Ascending aorta (tissue), 2 donors: Measurements from ENCODE around the gene NTMT1. TPM values are rescaled to one million over a fixed set of nuclear protein-coding genes. Genes with fewer than 3 reads are reported as not detected.

Experiments
- DNase-seq, 2 donors: peaks; one replicate each; pipeline ENCODE4 v3.0.0-alpha.2; 2019; ENCODE audit warnings: low spot score in 2 of 2
- H3K27ac ChIP-seq, 2 donors: fragments of 200-600 bp; sonication (generic); one replicate each; pipeline ENCODE4 v1.5.1; 2016 to 2017; ENCODE audit warnings: mild to moderate bottlenecking in 1 of 2
- H3K27me3 ChIP-seq: fragments of 200-600 bp; sonication (generic); one replicate; pipeline ENCODE4 v1.5.1; 2017
- H3K36me3 ChIP-seq, 2 donors: fragments of 200-600 bp; sonication (generic); one replicate each; pipeline ENCODE4 v1.5.1; 2016
- H3K4me1 ChIP-seq, 2 donors: fragments of 200-600 bp; sonication (generic); one replicate each; pipeline ENCODE4 v1.5.1; 2016 to 2017; ENCODE audit warnings: mild to moderate bottlenecking in 1 of 2
- H3K4me3 ChIP-seq, 2 donors: fragments of 200-600 bp; sonication (generic); one replicate each; pipeline ENCODE4 v1.5.1; 2016 to 2017; ENCODE audit warnings: mild to moderate bottlenecking in 1 of 2
- H3K9me3 ChIP-seq, 2 donors: fragments of 200-600 bp; sonication (generic); one replicate each; pipeline ENCODE4 v1.5.1; 2016
- CTCF ChIP-seq, 3 experiments: fragments of 200-600 bp in 2 of 3; fragments of 450-650 bp in 1 of 3; sonication (generic) in 2 of 3; IDR thresholded peaks; one replicate each; pipeline ENCODE4 v1.5.1; 2016 to 2019; ENCODE audit warnings: antibody characterized with exemption in 3 of 3, mild to moderate bottlenecking in 1 of 3, moderate library complexity in 1 of 3
- intact Hi-C: fragments of 100-400 bp; cut with DNase I; formaldehyde crosslinking; loops from one replicate; pipeline ENCODE4 v1.15.1; 2023
- total RNA-seq: library from RNA; depleted of rRNA; stranded (reverse); fragments of >200 nt; gene quantifications from one replicate; pipeline ENCODE4 v1.1.0, GENCODE V29; 2016

NTMT1 gene
- total RNA-seq, 1 donor from 2014 or later = 6.9 TPM

DNA sequence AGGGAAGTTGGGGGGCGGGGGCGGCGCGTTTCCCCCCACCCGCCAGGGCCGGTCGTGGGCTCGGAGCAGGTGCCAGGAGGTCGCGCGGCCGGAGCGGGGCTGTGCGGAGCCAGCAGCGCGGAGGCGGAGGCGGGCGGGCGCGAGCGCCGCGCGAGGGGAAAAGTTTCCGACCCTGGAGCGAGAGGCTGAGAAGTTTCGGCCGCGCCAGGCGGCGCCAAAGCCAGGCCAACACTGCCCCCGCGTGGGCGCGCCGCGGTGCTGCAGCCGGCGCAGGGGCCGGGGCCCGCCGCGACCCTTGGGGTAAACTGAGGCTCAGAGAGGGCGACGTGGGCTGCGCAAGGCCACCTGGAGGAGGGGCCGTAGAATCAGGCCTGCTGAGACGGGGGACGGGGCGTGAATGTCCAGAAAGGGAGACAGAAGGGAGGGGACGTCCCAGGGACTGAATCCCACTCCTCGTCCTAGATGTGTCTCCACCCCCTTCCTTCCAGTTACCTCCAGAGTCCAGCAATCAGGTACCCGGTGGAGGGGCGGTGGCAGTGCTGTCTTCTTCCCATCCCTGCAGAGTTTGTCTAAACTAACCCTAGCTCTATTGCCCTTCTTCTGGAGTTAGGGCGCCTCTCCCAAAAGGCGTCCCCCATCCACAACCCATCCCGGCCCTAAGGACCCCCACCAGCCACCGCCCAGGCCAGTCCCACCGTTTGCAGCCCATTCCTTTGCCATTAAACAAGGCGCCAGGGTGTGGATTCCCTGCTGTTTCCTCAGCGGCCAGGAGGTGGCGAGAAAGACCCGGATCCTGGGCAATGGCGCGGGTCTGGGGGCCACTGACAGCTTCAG, 15.3 kb upstream of the NTMT1 start:
- peak overlapping the region; percentile 63 to 84 for H3K4me3 ChIP-seq
- H3K36me3 ChIP-seq = no peaks in the 10 kb centered on the region
- intact Hi-C loops = loop anchor here (1.0 to 5.0 kb wide), 5 partner anchors 278 to 480 kb away; no protein-coding TSS in a partner anchor
- DNase-seq = peak in 1 of 2 donors; percentile 90
- peak; percentile 74 to 100 (median 81) for TF ChIP-seq CTCF (IDR thresholded peaks at IDR 0.05)
- no peaks in the 10 kb centered on the region for H3K9me3 ChIP-seq
- H3K27ac ChIP-seq = peak overlapping the region; percentile 91 to 92
- H3K27me3 ChIP-seq = no peaks in the 10 kb centered on the region
- peaks cover 5 to 46% of the 10 kb centered on the region in 2 donors for H3K4me1 ChIP-seq

- Histone ChIP-seq H3K4me1 (peaks cover 5 to 46% of the 10 kb centered on the region in 2 donors), H3K27ac (peak overlapping the region; percentile 91 to 92), H3K36me3 (no peaks in the 10 kb centered on the region), H3K27me3 (no peaks in the 10 kb centered on the region), H3K9me3 (no peaks in the 10 kb centered on the region), H3K4me3 (peak overlapping the region; percentile 63 to 84)
- intact Hi-C loops = loop anchor here (2.0 to 5.0 kb wide), 3 partner anchors 279 to 481 kb away; no protein-coding TSS in a partner anchor
- DNase-seq = no peak
- no peak for TF ChIP-seq CTCF (IDR thresholded peaks at IDR 0.05)
Observed at GRCh38 chr9:129611307-129611800, 14.6 kb upstream of the NTMT1 start.

DNA sequence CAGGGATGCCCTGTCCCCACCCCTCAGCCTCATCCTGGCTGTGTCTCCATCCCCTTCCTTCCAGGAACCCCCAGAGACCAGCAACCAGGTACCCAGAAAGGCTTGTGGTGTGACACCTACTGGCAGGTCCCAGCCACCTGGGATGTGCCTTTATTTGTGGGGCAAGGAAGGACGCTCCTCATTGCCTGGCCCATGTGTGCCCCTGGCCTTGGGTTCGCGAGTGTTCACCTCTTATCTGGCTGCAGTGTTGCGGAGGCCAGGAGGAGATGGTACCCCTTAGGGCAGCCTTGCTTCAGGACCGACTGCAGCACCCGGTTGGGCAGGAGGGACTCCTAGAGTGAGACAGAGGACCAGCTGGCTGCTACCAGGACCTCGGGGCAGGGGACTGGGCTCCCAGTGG, 13.8 kb upstream of the NTMT1 start:
- Histone ChIP-seq H3K27me3 (no peaks in the 10 kb centered on the region), H3K4me3 (no peak overlapping the region), H3K36me3 (no peaks in the 10 kb centered on the region), H3K4me1 (peaks cover 5 to 43% of the 10 kb centered on the region in 2 donors), H3K27ac (peak overlapping the region; percentile 91 to 92), H3K9me3 (no peaks in the 10 kb centered on the region)
- intact Hi-C loops = loop anchor here (5.0 kb wide), 2 partner anchors 280 to 355 kb away; no protein-coding TSS in a partner anchor
- DNase-seq = no peak
- no peak for TF ChIP-seq CTCF (IDR thresholded peaks at IDR 0.05)

- H3K27ac ChIP-seq = peak overlapping the region; percentile 91 to 92
- H3K4me3 ChIP-seq = no peak overlapping the region
- intact Hi-C loops = loop anchor here (5.0 kb wide), 2 partner anchors 281 to 356 kb away; no protein-coding TSS in a partner anchor
- peaks cover 5 to 38% of the 10 kb centered on the region in 2 donors for H3K4me1 ChIP-seq
- no peaks in the 10 kb centered on the region for H3K27me3 ChIP-seq
- H3K9me3 ChIP-seq = no peaks in the 10 kb centered on the region
- no peaks in the 10 kb centered on the region for H3K36me3 ChIP-seq
- no peak for DNase-seq
- TF ChIP-seq CTCF (IDR thresholded peaks at IDR 0.05) = no peak
Observed at GRCh38 chr9:129612815-129613519, 13.0 kb upstream of the NTMT1 start.

DNA sequence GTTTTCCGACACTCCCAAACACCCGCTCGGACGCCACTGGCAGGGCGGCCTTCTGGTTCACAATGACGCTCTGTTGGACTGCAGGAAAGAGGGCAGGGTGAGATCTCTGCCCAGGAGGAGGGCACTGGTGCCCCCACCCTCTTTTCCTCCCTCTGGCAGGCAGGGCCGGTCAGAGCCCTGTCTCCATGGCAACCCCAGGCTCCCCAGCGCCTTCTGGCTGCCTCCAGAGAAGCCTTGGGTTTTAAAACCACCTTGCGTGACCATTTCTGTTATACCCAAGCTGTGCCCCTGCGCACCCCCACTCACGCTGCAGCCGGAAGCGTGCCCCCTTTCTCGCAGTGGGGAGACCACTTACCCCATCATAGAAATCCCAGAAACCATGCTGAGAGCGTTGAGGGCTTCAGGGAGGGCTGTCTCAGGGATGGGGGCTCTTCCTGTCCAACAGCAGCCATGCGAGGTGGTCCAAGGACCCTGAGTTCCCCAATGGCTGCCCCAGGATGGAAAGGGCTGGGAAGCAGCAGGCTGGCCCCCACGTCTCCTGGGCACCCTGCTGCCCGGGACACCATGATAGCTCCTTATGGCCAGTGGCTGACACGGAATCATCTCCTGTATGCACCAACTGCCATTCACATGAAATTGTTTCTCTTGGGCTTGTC, 12.3 kb upstream of the NTMT1 start:
- intact Hi-C loops = loop anchor here (5.0 kb wide), 2 partner anchors 281 to 356 kb away; no protein-coding TSS in a partner anchor
- peak in 1 of 2 donors; percentile 85 for DNase-seq

More for the DNA sequence above, 12.3 kb upstream of the NTMT1 start:
- H3K4me1 ChIP-seq = peaks cover 5 to 31% of the 10 kb centered on the region in 2 donors
- no peaks in the 10 kb centered on the region for H3K9me3 ChIP-seq
- H3K4me3 ChIP-seq = no peak overlapping the region
- H3K27ac ChIP-seq = peak overlapping the region; percentile 91 to 92
- no peak for TF ChIP-seq CTCF (IDR thresholded peaks at IDR 0.05)
- no peaks in the 10 kb centered on the region for H3K36me3 ChIP-seq
- no peaks in the 10 kb centered on the region for H3K27me3 ChIP-seq
